Activated CD8-positive, alpha-beta T cell treated with anti-CD3 and anti-CD28 coated beads for 36 hours (primary cell): ENCODE data around the gene HSD17B3. TPM values are rescaled to one million over a fixed set of nuclear protein-coding genes. Genes with fewer than 3 reads are reported as not detected.

Source experiments
- ATAC-seq: fragments of 200-7000 bp; cut with Tn5 transposase; one replicate; pipeline ENCODE4 v1.10.0; 2021; ENCODE audit warnings: mild to moderate bottlenecking, moderate library complexity
- CTCF ChIA-PET: fragments of 350-600 bp; sonication (Branson Sonifier 250); formaldehyde crosslinking; loops from one replicate; lab custom pipeline; 2021; ENCODE audit warnings: antibody characterized with exemption; lab: Charles Lee
- POLR2A ChIA-PET: fragments of 350-600 bp; sonication (Branson Sonifier 250); formaldehyde crosslinking; loops from one replicate; lab custom pipeline; 2021; ENCODE audit warnings: antibody characterized with exemption; lab: Charles Lee
- DNase-seq: peaks from one replicate; pipeline ENCODE4 v3.0.0-alpha.2; 2020
- H3K27ac Mint-ChIP-seq: one replicate; pipeline ENCODE4 v1.8.0; 2021; ENCODE audit warnings: mild to moderate bottlenecking, mixed read lengths
- H3K27me3 Mint-ChIP-seq: one replicate; pipeline ENCODE4 v1.8.0; 2021; ENCODE audit warnings: mixed read lengths
- H3K36me3 Mint-ChIP-seq: one replicate; pipeline ENCODE4 v1.8.0; 2021; ENCODE audit warnings: low read depth, mixed read lengths
- H3K4me1 Mint-ChIP-seq: one replicate; pipeline ENCODE4 v1.8.0; 2021; ENCODE audit warnings: low read depth, mixed read lengths
- H3K4me3 Mint-ChIP-seq: one replicate; pipeline ENCODE4 v1.8.0; 2021; ENCODE audit warnings: mild to moderate bottlenecking, moderate library complexity, mixed read lengths
- H3K9me3 Mint-ChIP-seq: one replicate; pipeline ENCODE4 v1.8.0; 2021; ENCODE audit warnings: mixed read lengths
- CTCF ChIP-seq: fragments of 200-600 bp; IDR thresholded peaks from one replicate; pipeline ENCODE4 v1.8.0; 2022; ENCODE audit warnings: antibody characterized with exemption, mild to moderate bottlenecking
- intact Hi-C: fragments of 100-400 bp; cut with micrococcal nuclease; formaldehyde crosslinking; loops from one replicate; pipeline ENCODE4 v1.10.0; 2022
- total RNA-seq, 2 experiments: library from RNA; stranded (reverse); gene quantifications; one replicate each; pipeline ENCODE4 v1.2.3, GENCODE V29; 2021

The HSD17B3 gene
- not detected for total RNA-seq

DNA sequence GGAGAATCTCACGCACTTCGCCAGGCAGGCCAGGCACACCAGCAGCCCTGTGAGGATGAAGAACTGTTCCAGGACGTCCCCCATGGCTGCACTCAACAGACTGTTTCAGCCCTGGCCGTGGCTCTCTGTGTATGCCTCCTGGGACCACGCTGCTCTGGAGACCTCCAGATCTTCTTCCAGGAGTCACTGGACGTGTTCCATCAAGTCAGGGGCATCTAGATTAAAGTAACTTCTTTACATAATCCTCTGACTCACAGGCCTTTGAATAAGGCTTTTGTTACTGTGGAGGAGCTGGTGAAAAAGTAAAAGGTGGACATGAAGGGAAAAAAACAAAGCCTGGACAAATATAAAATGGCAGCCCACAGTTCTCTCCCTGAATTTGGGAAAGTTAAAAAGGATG is at the start of gene HSD17B3:
HSD17B3 (minus strand) TSS at position 156 of the 400 bp plus-strand sequence; CDS start at position 84, 72 bp downstream.
- DNase-seq (no peak), ATAC-seq (no peak)
- H3K27ac Mint-ChIP-seq: no peak within 1 kb of the TSS
- ChIA-PET CTCF (no interaction called here), POLR2A (no interaction called here)
- no peak within 1 kb of the TSS for H3K4me3 Mint-ChIP-seq
- no peak for TF ChIP-seq CTCF
- no peaks in the 10 kb centered on the region for H3K36me3 Mint-ChIP-seq
- H3K9me3 Mint-ChIP-seq: peaks cover 5% of the 10 kb centered on the region
- peaks cover 3% of the 10 kb centered on the region for H3K27me3 Mint-ChIP-seq
- intact Hi-C loops: no loop called here
- H3K4me1 Mint-ChIP-seq: no peaks in the 10 kb centered on the region

GRCh38 chr9:96350866-96351265 is 48.9 kb upstream of the HSD17B3 start:
- H3K4me3 Mint-ChIP-seq: no peak overlapping the region
- H3K27ac Mint-ChIP-seq: no peak overlapping the region
- ChIA-PET POLR2A (interaction anchor here (0.6 kb wide), 1 partner anchor 117 kb away, joined by 3 read pairs; no protein-coding TSS in a partner anchor), CTCF (interaction anchor here (1.0 kb wide), 1 partner anchor 24 kb away, joined by 6 read pairs; no protein-coding TSS in a partner anchor)
- ATAC-seq: no peak
- no peak for DNase-seq
- H3K4me1 Mint-ChIP-seq: no peaks in the 10 kb centered on the region
- peaks cover 3% of the 10 kb centered on the region for H3K36me3 Mint-ChIP-seq
- TF ChIP-seq CTCF: no peak
- H3K9me3 Mint-ChIP-seq: no peaks in the 10 kb centered on the region
- intact Hi-C loops: no loop called here
- no peaks in the 10 kb centered on the region for H3K27me3 Mint-ChIP-seq

DNA sequence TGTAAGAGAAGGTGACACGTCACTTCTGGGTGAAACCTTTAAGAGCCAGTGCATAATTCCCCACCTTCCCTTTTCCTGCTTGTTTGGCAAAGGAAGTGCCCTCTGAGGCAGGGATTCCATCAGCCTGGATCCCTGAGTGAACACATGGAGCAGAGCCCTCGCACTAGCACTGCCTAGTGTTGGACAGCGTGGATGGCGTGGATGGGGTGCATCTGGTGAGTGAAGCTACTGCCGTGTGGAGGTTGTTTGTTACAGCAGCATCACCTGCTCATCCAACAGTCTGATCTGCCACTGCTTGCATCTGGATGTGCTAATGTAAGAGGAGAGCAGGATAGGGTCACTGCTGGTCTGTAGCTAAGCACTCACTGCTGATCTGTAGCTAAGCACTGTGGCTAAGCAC is 46.3 kb upstream of the HSD17B3 start:
- TF ChIP-seq CTCF: no peak
- no peaks in the 10 kb centered on the region for H3K9me3 Mint-ChIP-seq
- no peaks in the 10 kb centered on the region for H3K27me3 Mint-ChIP-seq
- peaks cover 3% of the 10 kb centered on the region for H3K36me3 Mint-ChIP-seq
- no peak for DNase-seq
- H3K4me1 Mint-ChIP-seq: peaks cover 5% of the 10 kb centered on the region
- H3K27ac Mint-ChIP-seq: no peak overlapping the region
- ATAC-seq: no peak
- H3K4me3 Mint-ChIP-seq: no peak overlapping the region
- intact Hi-C loops: no loop called here
- ChIA-PET CTCF (no interaction called here), POLR2A (no interaction called here)

- H3K27me3 Mint-ChIP-seq: no peaks in the 10 kb centered on the region
- peaks cover 3% of the 10 kb centered on the region for H3K36me3 Mint-ChIP-seq
- DNase-seq: no peak
- ChIA-PET POLR2A (no interaction called here), CTCF (no interaction called here)
- no peaks in the 10 kb centered on the region for H3K9me3 Mint-ChIP-seq
- H3K4me3 Mint-ChIP-seq: no peak overlapping the region
- no peak overlapping the region for H3K27ac Mint-ChIP-seq
- intact Hi-C loops: no loop called here
- ATAC-seq: no peak
- no peak for TF ChIP-seq CTCF
- peaks cover 5% of the 10 kb centered on the region for H3K4me1 Mint-ChIP-seq
Observed at GRCh38 chr9:96345551-96345950, 43.6 kb upstream of the HSD17B3 start.

DNA sequence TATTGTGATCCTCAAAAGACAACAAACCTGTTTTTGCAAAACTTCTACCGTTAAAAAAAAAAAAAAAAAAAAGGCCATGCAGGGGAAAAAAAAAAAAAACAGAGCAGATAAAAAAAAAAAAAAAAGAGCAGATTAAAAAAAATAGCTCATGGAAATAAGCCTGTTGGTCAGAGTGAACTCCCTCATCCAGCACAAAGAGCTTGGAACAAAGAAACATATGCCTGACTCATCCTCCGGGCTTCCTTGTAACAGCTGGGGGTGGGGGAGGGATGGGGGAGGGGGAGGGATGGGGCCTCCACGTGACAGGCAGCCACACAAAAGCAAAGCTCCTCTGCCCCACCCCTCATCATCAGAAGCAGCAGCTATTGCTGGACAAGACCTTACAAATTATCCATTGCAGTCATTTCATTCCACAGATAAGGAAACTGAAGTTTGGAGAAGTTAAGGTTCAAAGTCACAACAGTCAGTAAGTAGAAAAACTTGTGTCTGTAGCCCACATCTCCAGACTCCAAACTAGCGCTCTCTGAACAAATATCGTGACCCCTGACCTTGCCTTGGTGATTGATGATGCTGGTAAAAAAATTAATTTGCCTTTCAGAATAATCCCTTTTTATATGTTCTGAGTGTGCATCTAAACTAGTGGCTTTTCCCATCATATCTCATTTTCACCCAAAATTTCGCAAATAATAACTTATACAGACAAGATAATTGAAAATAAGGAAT is 42.6 kb upstream of the HSD17B3 start:
- H3K4me1 Mint-ChIP-seq: peaks cover 11% of the 10 kb centered on the region
- intact Hi-C loops: no loop called here
- peaks cover 3% of the 10 kb centered on the region for H3K36me3 Mint-ChIP-seq
- DNase-seq (no peak), ATAC-seq (no peak)
- H3K4me3 Mint-ChIP-seq: no peak overlapping the region
- CTCF ChIA-PET: no interaction called here
- POLR2A ChIA-PET: no interaction called here
- no peaks in the 10 kb centered on the region for H3K9me3 Mint-ChIP-seq
- no peak for TF ChIP-seq CTCF
- no peak overlapping the region for H3K27ac Mint-ChIP-seq
- no peaks in the 10 kb centered on the region for H3K27me3 Mint-ChIP-seq
